SU-DHL-6 (cell line): ENCODE results near the gene MATN3.

Experiments used
- H2AFZ ChIP-seq: fragments of 200-600 bp; sonication (generic); 2 replicates; pipeline ENCODE4 v1.6.1; 2014; ENCODE audit warnings: low read depth, mild to moderate bottlenecking, moderate library complexity, mixed read lengths, antibody characterized with exemption, low read length; ENCODE audit not compliant: severe bottlenecking
- H3F3A ChIP-seq: fragments of 200-600 bp; shearing (Covaris generic); 2 replicates; pipeline ENCODE4 v1.6.0; 2016; ENCODE audit warnings: antibody characterized with exemption, mild to moderate bottlenecking; ENCODE audit not compliant: insufficient read depth
- H3K27ac ChIP-seq: fragments of 200-600 bp; sonication (generic); 2 replicates; pipeline ENCODE4 v1.5.1; 2016; ENCODE audit warnings: low read depth, mild to moderate bottlenecking, low read length, moderate library complexity, mixed read lengths
- H3K27me3 ChIP-seq: fragments of 200-600 bp; sonication (generic), shearing (Covaris generic); 2 replicates; pipeline ENCODE4 v1.6.0; 2014; ENCODE audit warnings: mild to moderate bottlenecking, low read length
- H3K36me3 ChIP-seq: fragments of 200-600 bp; sonication (generic); 2 replicates; pipeline ENCODE4 v1.6.1; 2014; ENCODE audit warnings: mild to moderate bottlenecking, low read length, mixed read lengths
- H3K4me2 ChIP-seq: fragments of 300-600, 200-600 bp; shearing (Covaris generic), sonication (generic); 2 replicates; pipeline ENCODE4 v1.6.0; 2014; ENCODE audit warnings: low read length, low read depth, mild to moderate bottlenecking; ENCODE audit not compliant: poor library complexity, severe bottlenecking
- H3K4me3 ChIP-seq: fragments of 200-600 bp; sonication (generic); 2 replicates; pipeline ENCODE4 v1.5.1; 2014; ENCODE audit warnings: antibody characterized with exemption, low read length, mild to moderate bottlenecking, mixed read lengths; ENCODE audit not compliant: insufficient read depth, poor library complexity, severe bottlenecking
- H3K79me2 ChIP-seq: fragments of 200-600 bp; sonication (generic); 2 replicates; pipeline ENCODE4 v1.6.1; 2014; ENCODE audit warnings: mild to moderate bottlenecking, low read length, moderate library complexity; ENCODE audit not compliant: insufficient read depth
- H3K9ac ChIP-seq: fragments of 200-600 bp; sonication (generic); 2 replicates; pipeline ENCODE4 v1.7.0; 2014; ENCODE audit warnings: mild to moderate bottlenecking, low read length
- H3K9me2 ChIP-seq: fragments of 200-600 bp; sonication (generic); replicated peaks from 2 replicates; pipeline ENCODE4 v1.6.1; 2014; ENCODE audit warnings: low read length; ENCODE audit not compliant: insufficient read depth
- H3K9me3 ChIP-seq: fragments of 200-600 bp; sonication (generic); 2 replicates; pipeline ENCODE4 v1.6.1; 2014; ENCODE audit warnings: low read length, mixed read lengths; ENCODE audit not compliant: insufficient read depth
- H4K20me1 ChIP-seq: fragments of 200-600 bp; sonication (generic); 2 replicates; pipeline ENCODE4 v1.6.1; 2014; ENCODE audit warnings: low read depth, mild to moderate bottlenecking, antibody characterized with exemption, low read length, moderate library complexity, mixed read lengths
- EZH2phosphoT487 ChIP-seq: fragments of 200-600 bp; sonication (generic), shearing (Covaris generic); conservative IDR thresholded peaks from 2 replicates; pipeline ENCODE4 v1.6.1; 2018; ENCODE audit warnings: mild to moderate bottlenecking, antibody characterized with exemption, low read length, moderate library complexity, mixed read lengths
- TF ChIP-seq, protein P1 (sequence below): fragments of 200-600 bp; sonication (generic); IDR thresholded peaks from one replicate; pipeline ENCODE4 v1.5.1; 2017; ENCODE audit warnings: antibody characterized with exemption, mild to moderate bottlenecking, low read length, moderate library complexity; ENCODE audit not compliant: insufficient read depth, poor library complexity, severe bottlenecking

The MATN3 gene, protein sequence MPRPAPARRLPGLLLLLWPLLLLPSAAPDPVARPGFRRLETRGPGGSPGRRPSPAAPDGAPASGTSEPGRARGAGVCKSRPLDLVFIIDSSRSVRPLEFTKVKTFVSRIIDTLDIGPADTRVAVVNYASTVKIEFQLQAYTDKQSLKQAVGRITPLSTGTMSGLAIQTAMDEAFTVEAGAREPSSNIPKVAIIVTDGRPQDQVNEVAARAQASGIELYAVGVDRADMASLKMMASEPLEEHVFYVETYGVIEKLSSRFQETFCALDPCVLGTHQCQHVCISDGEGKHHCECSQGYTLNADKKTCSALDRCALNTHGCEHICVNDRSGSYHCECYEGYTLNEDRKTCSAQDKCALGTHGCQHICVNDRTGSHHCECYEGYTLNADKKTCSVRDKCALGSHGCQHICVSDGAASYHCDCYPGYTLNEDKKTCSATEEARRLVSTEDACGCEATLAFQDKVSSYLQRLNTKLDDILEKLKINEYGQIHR

DNA sequence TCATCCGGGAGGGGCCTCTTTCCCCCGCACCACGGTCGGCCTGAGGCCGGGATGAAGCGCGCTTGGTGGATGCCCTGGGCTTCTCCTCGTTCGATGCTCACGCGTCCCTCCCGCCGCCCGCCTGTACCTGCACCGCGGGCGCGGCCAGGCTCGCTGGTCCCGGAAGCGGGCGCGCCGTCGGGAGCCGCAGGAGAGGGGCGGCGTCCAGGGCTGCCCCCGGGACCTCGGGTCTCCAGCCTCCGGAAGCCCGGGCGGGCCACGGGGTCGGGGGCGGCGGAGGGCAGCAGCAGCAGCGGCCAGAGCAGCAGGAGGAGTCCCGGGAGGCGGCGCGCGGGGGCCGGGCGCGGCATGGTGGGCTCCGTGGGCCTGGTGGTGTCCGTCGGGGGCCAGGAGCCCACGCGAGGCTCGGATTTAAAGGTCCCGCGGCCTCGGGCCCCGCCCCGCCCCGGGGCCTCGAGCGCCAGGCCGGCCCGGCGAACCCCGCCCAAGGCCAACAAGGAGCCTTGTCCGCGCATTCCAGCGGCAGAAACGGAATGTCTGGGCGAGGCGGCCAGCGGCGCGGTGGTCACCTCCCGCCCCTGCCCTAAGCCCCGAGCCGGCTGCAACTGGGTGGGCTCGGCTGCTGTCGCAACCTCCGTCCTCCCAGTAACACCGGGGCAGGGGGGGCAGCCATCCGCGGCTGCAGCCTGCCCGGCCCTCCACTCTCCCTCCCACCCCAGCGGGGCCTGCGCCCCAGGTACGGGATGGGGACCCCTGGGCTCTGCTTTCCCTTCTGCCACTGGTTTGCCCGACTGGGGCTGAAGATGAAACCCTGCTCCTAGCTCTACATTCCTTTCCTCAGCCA lies at the start of gene MATN3:
Gene MATN3, minus strand, starts transcription at position 387 of the 844 bp plus-strand sequence. Its CDS starts 37 bp downstream, at position 350.
- H3K36me3 ChIP-seq = no peaks in the 10 kb centered on the region
- H3K4me3 ChIP-seq = no peak within 1 kb of the TSS
- H3K4me2 ChIP-seq = no peak within 1 kb of the TSS
- H3K27ac ChIP-seq = no peak within 1 kb of the TSS
- no peak within 1 kb of the TSS for H3K9ac ChIP-seq
- H3K27me3 ChIP-seq = no peaks in the 10 kb centered on the region
- TF ChIP-seq, protein P1, sequence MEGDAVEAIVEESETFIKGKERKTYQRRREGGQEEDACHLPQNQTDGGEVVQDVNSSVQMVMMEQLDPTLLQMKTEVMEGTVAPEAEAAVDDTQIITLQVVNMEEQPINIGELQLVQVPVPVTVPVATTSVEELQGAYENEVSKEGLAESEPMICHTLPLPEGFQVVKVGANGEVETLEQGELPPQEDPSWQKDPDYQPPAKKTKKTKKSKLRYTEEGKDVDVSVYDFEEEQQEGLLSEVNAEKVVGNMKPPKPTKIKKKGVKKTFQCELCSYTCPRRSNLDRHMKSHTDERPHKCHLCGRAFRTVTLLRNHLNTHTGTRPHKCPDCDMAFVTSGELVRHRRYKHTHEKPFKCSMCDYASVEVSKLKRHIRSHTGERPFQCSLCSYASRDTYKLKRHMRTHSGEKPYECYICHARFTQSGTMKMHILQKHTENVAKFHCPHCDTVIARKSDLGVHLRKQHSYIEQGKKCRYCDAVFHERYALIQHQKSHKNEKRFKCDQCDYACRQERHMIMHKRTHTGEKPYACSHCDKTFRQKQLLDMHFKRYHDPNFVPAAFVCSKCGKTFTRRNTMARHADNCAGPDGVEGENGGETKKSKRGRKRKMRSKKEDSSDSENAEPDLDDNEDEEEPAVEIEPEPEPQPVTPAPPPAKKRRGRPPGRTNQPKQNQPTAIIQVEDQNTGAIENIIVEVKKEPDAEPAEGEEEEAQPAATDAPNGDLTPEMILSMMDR = no peak
- no peak for TF ChIP-seq EZH2phosphoT487
- no peaks in the 10 kb centered on the region for H3F3A ChIP-seq
- H3K9me3 ChIP-seq = no peaks in the 10 kb centered on the region
- no peaks in the 10 kb centered on the region for H3K79me2 ChIP-seq
- H2AFZ ChIP-seq = no peak within 1 kb of the TSS
- H3K9me2 ChIP-seq = no peaks in the 10 kb centered on the region
- H4K20me1 ChIP-seq = no peaks in the 10 kb centered on the region

DNA sequence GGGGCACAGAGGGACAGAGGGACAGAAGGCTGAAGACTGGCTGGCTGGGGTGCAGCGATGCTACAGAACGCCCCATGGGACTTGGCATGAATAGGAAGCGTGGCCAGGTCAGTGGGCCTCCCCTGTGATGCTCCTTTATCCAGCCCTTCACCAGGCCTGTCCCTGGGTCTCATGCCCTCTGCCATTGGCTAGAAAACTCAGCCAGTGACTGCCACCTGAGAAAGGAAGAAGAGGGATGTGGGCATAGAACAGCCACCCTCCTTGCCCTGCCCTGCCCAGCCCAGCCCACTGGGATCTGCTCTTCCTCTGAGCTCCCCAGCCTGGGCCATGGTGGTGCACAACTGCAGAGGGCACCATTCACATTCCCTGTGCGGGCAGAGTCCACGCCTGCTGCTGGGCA lies 49.5 kb upstream of the MATN3 start:
- no peaks in the 10 kb centered on the region for H3K9me2 ChIP-seq
- no peaks in the 10 kb centered on the region for H3F3A ChIP-seq
- H3K9ac ChIP-seq = no peak overlapping the region
- H3K27ac ChIP-seq = no peak overlapping the region
- H3K27me3 ChIP-seq = no peaks in the 10 kb centered on the region
- no peaks in the 10 kb centered on the region for H3K79me2 ChIP-seq
- H2AFZ ChIP-seq = no peak overlapping the region
- no peak overlapping the region for H3K4me3 ChIP-seq
- H4K20me1 ChIP-seq = no peaks in the 10 kb centered on the region
- H3K9me3 ChIP-seq = no peaks in the 10 kb centered on the region
- no peaks in the 10 kb centered on the region for H3K36me3 ChIP-seq
- TF ChIP-seq, protein P1 = no peak
- no peak overlapping the region for H3K4me2 ChIP-seq

DNA sequence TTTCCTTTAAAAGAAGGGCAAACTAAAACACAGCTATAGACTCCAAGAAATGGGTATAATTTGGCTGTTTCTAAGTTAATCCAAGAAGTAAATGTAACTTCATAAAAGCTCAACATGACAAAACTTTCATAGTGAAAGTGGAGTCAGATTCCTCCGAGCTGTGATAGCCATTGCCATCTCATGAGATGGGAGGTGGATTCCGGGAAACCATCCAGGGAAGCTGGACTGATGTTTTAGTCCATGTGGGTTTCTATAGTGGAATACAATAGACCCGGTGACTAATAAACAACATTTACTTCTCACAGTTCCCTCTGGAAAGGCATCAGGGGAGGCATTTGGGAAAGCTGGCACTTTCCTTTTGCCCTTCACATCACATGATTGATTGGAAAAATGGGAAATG lies 49.0 kb upstream of the MATN3 start:
- H3K36me3 ChIP-seq = no peaks in the 10 kb centered on the region
- no peaks in the 10 kb centered on the region for H3K79me2 ChIP-seq
- no peak overlapping the region for H3K9ac ChIP-seq
- TF ChIP-seq, protein P1 = no peak
- TF ChIP-seq EZH2phosphoT487 = no peak
- H3F3A ChIP-seq = no peaks in the 10 kb centered on the region
- H3K9me2 ChIP-seq = no peaks in the 10 kb centered on the region
- no peaks in the 10 kb centered on the region for H3K9me3 ChIP-seq
- H4K20me1 ChIP-seq = no peaks in the 10 kb centered on the region
- H3K27me3 ChIP-seq = no peaks in the 10 kb centered on the region
- no peak overlapping the region for H3K4me2 ChIP-seq
- H3K27ac ChIP-seq = no peak overlapping the region
- H2AFZ ChIP-seq = no peak overlapping the region
- H3K4me3 ChIP-seq = no peak overlapping the region
